Measurements from ENCODE around the gene MYOZ2.

GRCh38 chr4:119218093-119218492 is 82.5 kb downstream of the MYOZ2 start:
- TF ChIP-seq GATA2 (IDR thresholded peaks at IDR 0.05; ENCODE audit: low read depth, low read length): no peak
- no peak for TF ChIP-seq GATA3 (IDR thresholded peaks at IDR 0.05; ENCODE audit: low read depth, low read length)

Measured in SH-SY5Y (cell line).